ENCODE measurements around the gene GRIK4. TPM values are rescaled to one million over a fixed set of nuclear protein-coding genes. Genes with fewer than 3 reads are reported as not detected.
A peak's percentile ranks its signal among the peaks of the same experiment; 100 is the strongest.

The GRIK4 gene
- total RNA-seq, 2 experiments from 2014 or later: not detected

DNA sequence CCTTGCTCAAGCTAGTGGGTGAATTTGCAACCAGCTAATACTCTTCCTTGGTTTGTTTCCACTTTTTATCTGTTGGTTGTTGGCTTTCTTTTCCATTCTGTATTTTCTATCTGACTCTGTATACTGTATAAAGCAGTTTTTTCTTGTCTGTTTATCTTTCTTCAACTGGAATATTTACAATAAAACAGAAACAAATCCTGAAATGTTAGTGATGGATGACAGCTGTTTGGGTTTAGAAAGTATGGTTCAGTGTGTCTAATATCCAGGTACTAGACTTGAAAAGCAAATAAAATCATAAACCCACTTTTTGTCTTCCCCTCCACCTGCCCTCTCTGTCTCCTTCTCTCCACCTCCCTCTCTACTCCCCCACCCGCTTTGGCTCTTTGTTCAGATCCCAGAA is 477.1 kb downstream of the GRIK4 start:
- peaks cover 16% of the 10 kb centered on the region for H3K27me3 Mint-ChIP-seq
- no peak overlapping the region for H3K4me3 ChIP-seq (ENCODE audit: low read length)
- H3K27ac ChIP-seq (ENCODE audit: low read depth in 1 of 2, low read length in 2 of 2): no peak overlapping the region
- TF ChIP-seq, protein P1, sequence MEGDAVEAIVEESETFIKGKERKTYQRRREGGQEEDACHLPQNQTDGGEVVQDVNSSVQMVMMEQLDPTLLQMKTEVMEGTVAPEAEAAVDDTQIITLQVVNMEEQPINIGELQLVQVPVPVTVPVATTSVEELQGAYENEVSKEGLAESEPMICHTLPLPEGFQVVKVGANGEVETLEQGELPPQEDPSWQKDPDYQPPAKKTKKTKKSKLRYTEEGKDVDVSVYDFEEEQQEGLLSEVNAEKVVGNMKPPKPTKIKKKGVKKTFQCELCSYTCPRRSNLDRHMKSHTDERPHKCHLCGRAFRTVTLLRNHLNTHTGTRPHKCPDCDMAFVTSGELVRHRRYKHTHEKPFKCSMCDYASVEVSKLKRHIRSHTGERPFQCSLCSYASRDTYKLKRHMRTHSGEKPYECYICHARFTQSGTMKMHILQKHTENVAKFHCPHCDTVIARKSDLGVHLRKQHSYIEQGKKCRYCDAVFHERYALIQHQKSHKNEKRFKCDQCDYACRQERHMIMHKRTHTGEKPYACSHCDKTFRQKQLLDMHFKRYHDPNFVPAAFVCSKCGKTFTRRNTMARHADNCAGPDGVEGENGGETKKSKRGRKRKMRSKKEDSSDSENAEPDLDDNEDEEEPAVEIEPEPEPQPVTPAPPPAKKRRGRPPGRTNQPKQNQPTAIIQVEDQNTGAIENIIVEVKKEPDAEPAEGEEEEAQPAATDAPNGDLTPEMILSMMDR (IDR thresholded peaks at IDR 0.05): no peak
- DNase-seq (no peak), ATAC-seq (ENCODE audit: poor library complexity) (no peak)
- peak overlapping the region; percentile 14 for H3K4me3 Mint-ChIP-seq
- no peaks in the 10 kb centered on the region for H3K9me3 ChIP-seq (ENCODE audit: control insufficient read depth in 1 of 2, insufficient read depth in 1 of 2, low read length in 2 of 2)
- H3K4me1 Mint-ChIP-seq (ENCODE audit: low read depth): peaks cover 16% of the 10 kb centered on the region
- H3K27me3 ChIP-seq (ENCODE audit: control insufficient read depth in 1 of 2, insufficient read depth in 2 of 2, low read length in 2 of 2): peaks cover 6 to 8% of the 10 kb centered on the region in 2 experiments
- H3K36me3 ChIP-seq (ENCODE audit: insufficient read depth, low read length): no peaks in the 10 kb centered on the region
- intact Hi-C loops (cut with DNase I, micrococcal nuclease): no loop called here
- POLR2A ChIA-PET: no interaction called here
- H3K4me1 ChIP-seq (ENCODE audit: insufficient read depth, low read length): peaks cover 7% of the 10 kb centered on the region
- no peak overlapping the region for H3K27ac Mint-ChIP-seq
- CTCF ChIA-PET: interaction anchor here (0.9 kb wide), 1 partner anchor 13 kb away, joined by 3 read pairs; no protein-coding TSS in a partner anchor
- H3K9me3 Mint-ChIP-seq: no peaks in the 10 kb centered on the region
- no peaks in the 10 kb centered on the region for H3K36me3 Mint-ChIP-seq (ENCODE audit: low read depth)

GRCh38 chr11:120991830-120992686 is 480.5 kb downstream of the GRIK4 start:
- TF ChIP-seq, protein P1 (IDR thresholded peaks at IDR 0.05): no peak
- intact Hi-C loops (cut with DNase I, micrococcal nuclease): no loop called here
- Mint-ChIP-seq H3K27me3 (peaks cover 11% of the 10 kb centered on the region), H3K4me3 (no peak overlapping the region), H3K9me3 (no peaks in the 10 kb centered on the region), H3K4me1 (ENCODE audit: low read depth) (peaks cover 2% of the 10 kb centered on the region), H3K36me3 (ENCODE audit: low read depth) (no peaks in the 10 kb centered on the region), H3K27ac (no peak overlapping the region)
- POLR2A ChIA-PET: no interaction called here
- no peaks in the 10 kb centered on the region for H3K9me3 ChIP-seq (ENCODE audit: control insufficient read depth in 1 of 2, insufficient read depth in 1 of 2, low read length in 2 of 2)
- ATAC-seq (ENCODE audit: poor library complexity) (no peak), DNase-seq (no peak)
- no peaks in the 10 kb centered on the region for H3K4me1 ChIP-seq (ENCODE audit: insufficient read depth, low read length)
- no peak overlapping the region for H3K4me3 ChIP-seq (ENCODE audit: low read length)
- H3K36me3 ChIP-seq (ENCODE audit: insufficient read depth, low read length): no peaks in the 10 kb centered on the region
- no peaks in the 10 kb centered on the region for H3K27me3 ChIP-seq (ENCODE audit: control insufficient read depth in 1 of 2, insufficient read depth in 2 of 2, low read length in 2 of 2)
- H3K27ac ChIP-seq (ENCODE audit: low read depth in 1 of 2, low read length in 2 of 2): no peak overlapping the region
- CTCF ChIA-PET: no interaction called here

GRCh38 chr11:120994091-120994859 is 482.7 kb downstream of the GRIK4 start:
- no peak overlapping the region for H3K27ac ChIP-seq (ENCODE audit: low read depth in 1 of 2, low read length in 2 of 2)
- H3K4me3 Mint-ChIP-seq: no peak overlapping the region
- no peaks in the 10 kb centered on the region for H3K36me3 ChIP-seq (ENCODE audit: insufficient read depth, low read length)
- intact Hi-C loops (cut with DNase I, micrococcal nuclease): no loop called here
- DNase-seq (no peak), ATAC-seq (ENCODE audit: poor library complexity) (no peak)
- TF ChIP-seq, protein P1 (IDR thresholded peaks at IDR 0.05): no peak
- H3K27me3 ChIP-seq (ENCODE audit: control insufficient read depth in 1 of 2, insufficient read depth in 2 of 2, low read length in 2 of 2): no peaks in the 10 kb centered on the region
- no peaks in the 10 kb centered on the region for H3K36me3 Mint-ChIP-seq (ENCODE audit: low read depth)
- ChIA-PET POLR2A (no interaction called here), CTCF (no interaction called here)
- no peak overlapping the region for H3K27ac Mint-ChIP-seq
- H3K27me3 Mint-ChIP-seq: peaks cover 23% of the 10 kb centered on the region
- no peaks in the 10 kb centered on the region for H3K4me1 Mint-ChIP-seq (ENCODE audit: low read depth)
- no peaks in the 10 kb centered on the region for H3K9me3 ChIP-seq (ENCODE audit: control insufficient read depth in 1 of 2, insufficient read depth in 1 of 2, low read length in 2 of 2)
- no peaks in the 10 kb centered on the region for H3K9me3 Mint-ChIP-seq
- no peaks in the 10 kb centered on the region for H3K4me1 ChIP-seq (ENCODE audit: insufficient read depth, low read length)
- H3K4me3 ChIP-seq (ENCODE audit: low read length): no peak overlapping the region

Data from CD4-positive, alpha-beta T cell (primary cell).